ENCODE results near the gene PLEKHG2.

DNA sequence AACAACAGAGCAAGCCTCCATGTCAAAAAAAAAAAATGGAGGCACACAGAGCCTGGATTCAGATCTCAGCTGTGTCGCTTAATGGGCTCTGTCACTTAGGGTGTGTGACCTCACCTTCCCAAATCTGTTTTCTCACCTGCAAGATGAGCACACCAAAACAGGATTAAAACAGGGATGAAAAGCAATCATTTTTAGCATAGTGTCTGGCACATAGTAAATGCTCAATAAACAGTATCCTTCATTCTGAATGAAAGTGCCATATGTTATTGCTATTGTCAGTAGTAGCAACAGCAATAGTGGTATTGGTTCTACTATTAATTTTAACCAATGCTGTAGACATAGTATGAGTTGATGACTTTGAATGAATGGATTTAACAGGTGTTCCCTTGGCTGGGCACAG is 46.9 kb upstream of the PLEKHG2 start:
- TF ChIP-seq CTCF (conservative IDR thresholded peaks at IDR 0.05 in 1 of 2, IDR thresholded peaks at IDR 0.05 in 1 of 2; ENCODE audit: low read depth in 1 of 2, low read length in 2 of 2) = no peak
- TF ChIP-seq EZH2 (IDR thresholded peaks at IDR 0.05; ENCODE audit: low read length, missing control alignments) = no peak
